NCI-H1105 (cell line): ENCODE measurements around the gene TYW1B.
"Not testable (repeated sequence)": the region's sequence is repeated elsewhere in the genome, so short reads cannot be mapped to it uniquely, and the experiment has no call there.

Source experiments
- DNase-seq: peaks from one replicate; lab custom pipeline; 2025; lab: John Stamatoyannopoulos, UW

Gene TYW1B

DNA sequence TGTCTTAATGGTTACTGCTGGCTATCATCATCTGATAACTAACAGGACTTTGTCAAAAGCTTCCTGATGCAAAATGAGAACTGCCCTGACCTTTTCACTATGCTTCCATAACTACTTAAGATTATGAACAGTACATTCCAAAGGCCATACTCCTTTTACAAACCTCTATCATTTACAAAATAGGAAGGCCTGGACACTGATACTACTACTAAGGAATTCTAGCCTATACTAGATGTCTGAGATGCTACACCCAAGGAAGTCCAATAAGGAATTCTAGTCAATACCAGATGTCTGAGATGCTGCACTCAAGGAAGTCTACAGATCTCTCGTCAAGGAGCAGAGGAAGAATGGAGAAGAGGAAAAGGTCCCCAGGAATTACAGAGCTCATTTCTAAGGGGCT, 130.9 kb downstream of the TYW1B start:
- not testable (repeated sequence) for DNase-seq

DNA sequence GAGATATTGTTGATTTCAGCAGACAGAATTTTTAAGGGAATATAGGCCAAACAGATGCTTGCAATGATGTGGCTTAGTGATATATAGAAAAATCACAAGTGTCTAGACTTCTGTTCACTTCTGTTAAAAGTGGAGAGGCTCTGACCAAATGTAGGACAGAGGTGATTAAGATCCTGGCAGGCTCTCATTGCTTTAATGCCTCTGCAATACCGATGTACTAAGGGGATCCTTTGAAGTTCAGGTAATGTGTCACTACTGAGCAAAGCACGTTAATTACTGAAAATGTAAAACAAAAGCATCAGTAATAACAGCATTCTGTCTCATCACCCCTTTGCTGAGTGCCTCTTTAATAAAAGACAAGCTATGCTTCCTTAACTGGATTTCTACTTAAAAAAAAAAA, 131.4 kb downstream of the TYW1B start:
- not testable (repeated sequence) for DNase-seq

DNA sequence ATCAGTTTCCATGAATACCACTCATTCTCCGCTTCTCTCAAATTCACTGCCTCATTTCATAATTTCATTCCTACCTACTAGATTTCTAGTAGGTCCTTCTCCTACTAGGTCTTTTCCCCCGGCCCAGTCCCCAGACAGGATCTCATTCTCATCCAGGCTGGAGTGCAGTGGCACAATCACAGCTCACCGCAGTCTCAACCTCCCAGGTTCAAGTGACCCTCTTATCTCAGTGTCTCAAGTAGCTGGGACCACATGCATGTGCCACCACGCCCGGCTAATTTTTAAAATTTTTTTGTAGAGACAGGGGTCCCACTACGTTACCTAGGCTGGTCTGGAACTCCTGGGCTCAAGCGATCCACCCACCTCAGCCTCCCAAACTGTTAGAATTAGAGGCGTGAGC, 132.5 kb downstream of the TYW1B start:
- DNase-seq = not testable (repeated sequence)

DNA sequence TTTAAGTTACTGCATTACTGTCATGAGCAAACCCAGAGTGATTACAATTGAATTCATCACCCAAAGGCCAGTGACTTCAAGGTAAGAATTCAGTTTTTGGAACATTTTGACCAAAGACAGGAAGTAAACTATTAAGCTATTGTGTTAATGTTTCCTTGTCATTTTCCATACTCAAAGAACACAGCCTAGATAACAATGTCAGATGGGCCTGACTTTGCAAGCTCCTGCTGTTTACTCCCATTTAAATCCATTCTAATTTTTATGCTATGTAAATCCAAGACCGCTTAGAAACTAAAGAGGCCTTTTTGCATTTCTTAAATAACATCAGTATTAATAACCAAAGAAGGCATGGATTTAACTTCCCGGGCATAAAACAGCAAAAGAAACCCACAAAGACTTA, 136.6 kb downstream of the TYW1B start:
- DNase-seq = not testable (repeated sequence)

DNA sequence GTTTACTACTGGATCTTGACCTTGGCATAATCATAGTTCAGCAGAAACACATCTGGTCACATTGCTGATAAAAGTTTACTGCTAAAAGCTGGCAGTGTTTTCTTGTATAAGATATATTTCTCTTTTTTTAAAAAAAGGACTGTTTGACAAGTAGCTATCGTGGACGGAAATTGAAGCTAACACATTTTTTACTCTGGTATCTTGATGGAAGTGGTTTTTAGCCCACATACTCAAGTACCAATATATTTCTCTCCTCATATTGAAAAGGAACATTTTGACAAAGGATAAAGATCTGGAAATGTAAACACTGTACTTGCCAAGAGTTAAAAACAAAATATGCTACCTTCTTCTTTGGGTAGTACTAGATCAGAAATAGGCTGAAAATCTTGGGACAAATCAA, 137.8 kb downstream of the TYW1B start:
- DNase-seq = not testable (repeated sequence)

DNA sequence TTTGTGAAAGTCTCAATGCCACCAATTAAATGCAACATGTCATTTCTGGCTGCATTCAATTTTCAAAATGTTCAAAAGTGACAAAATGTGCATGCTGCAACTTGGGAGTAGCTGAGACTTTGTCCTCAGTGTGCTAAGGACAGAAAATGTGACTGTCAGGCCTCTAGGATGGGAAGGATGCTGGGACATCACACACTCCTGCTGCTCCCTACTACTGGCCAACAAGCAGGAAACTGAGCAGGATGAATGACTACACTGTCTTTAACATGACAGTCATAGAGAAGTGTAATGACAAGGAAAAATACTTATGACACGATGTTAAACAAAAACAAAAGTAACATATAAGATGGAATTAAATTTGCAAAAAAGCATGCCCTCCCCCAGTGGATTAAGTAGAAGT, 138.7 kb downstream of the TYW1B start:
- DNase-seq = not testable (repeated sequence)

DNA sequence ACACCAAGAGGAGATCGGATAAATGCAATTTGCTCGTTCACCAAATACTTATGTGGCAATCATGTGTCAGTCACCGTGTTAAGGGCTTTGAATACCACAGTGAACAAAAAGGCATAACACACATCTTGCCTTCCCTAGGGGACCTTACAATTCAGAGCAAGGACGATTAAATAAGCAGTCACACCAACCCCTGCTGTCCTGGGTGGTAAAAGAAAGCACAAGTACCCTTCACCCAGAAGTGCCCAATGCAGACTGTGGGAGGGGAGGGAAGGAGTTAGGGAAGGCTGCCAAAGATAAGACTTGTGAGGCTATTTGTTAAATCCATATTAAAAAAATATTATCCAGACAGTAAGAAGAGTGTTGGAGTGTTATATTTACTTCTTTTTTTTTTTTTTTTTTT, 146.8 kb downstream of the TYW1B start:
- not testable (repeated sequence) for DNase-seq

DNA sequence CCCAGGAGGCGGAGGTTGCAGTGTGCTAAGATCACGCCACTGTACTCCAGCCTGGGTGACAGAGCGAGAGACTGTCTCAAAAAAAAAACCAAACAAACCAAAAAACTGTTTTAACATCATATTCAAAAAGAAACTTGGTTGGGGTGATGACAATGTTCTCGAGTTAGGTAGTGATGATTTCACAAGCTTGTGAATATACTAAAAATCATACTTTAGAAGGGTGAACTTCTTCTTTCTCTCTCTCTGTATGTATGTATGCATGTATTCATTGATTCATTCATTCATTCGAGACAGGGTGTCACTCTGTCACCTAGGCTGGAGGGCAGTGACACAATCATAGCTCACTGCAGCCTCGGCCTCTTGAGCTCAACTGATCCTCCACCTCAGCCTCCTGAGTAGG, 151.1 kb downstream of the TYW1B start:
- not testable (repeated sequence) for DNase-seq

DNA sequence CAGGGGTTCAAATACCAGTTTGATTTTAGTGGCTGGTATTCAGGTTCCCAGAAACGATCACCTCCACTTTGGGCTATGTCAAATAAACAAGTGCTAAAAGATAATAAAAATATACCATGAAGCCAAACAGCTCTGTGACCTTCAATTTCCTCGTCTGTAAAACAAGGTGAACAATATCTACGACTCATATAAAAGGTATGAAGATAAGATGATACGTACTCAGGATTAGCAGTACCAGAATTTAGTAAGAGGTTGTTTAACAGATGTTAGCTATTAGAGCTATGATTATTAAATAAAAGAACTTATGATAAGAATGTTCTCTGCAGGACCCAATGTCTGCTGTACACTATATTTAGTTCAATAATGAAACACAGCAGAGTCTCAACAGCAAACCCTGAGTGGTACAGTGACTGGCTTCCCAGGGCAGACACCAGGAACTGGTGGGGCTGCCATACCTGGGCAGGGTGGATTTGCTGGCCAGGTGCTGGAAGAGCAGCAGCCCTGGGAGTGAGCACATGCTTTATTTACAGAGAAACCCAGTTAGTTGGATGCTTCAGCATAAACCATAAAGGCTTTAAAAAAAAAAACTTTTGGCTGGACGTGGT, 151.8 kb downstream of the TYW1B start:
- not testable (repeated sequence) for DNase-seq

DNA sequence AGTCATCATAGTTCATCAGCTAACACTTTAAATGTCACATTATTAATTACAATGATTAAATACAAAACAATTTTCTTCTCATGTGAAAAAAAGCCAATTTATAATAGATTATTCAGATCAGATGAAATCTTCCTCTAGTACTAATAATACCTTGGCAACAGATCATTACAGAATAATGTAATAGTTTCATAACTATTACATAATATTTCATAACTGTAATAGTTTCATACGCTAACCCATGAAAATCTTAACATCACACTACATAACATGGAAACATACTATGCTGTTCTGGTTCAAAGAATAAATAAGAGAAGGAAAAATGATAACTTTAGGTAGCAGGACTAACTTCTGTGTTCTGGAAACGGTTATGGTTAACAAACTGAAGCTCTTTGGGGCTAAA, 152.3 kb downstream of the TYW1B start:
- DNase-seq = not testable (repeated sequence)

DNA sequence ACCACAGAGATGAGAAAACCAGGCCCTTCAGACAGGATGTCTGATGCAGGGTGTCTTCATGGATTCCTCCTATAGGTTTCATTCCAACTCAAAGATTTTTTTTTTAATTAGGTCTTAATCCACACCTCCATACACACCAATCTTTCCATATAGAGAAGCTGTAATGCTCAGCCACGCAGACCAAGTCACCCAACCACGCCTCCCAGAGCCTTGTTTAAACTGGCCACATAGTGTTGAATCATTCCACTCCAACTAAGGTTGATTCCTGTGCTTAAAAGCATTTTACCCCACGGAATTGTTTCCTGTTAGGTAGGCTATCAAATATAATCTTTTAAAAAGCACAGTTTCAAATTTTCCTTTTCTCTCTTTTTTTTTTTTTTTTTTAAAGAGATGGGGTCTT, 153.6 kb downstream of the TYW1B start:
- no peak for DNase-seq

DNA sequence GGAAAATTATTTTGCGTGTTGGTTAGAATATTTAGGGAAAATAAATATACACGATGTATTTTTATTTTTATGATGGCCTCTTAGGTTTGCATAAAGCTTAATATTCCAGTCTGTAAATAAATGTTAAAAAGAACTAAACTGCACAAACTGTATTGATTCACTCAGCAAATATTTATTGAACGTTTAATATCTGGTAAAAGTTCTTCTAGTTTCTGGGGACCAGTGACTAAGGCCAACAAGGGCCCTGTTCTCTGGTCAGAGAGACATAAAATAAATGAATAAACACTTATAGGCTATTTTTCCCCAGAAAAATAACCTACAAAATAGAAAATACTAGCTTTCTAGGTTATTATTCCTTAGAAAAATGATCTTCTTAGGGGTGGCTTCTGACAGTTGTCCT, 157.2 kb downstream of the TYW1B start:
- not testable (repeated sequence) for DNase-seq

DNA sequence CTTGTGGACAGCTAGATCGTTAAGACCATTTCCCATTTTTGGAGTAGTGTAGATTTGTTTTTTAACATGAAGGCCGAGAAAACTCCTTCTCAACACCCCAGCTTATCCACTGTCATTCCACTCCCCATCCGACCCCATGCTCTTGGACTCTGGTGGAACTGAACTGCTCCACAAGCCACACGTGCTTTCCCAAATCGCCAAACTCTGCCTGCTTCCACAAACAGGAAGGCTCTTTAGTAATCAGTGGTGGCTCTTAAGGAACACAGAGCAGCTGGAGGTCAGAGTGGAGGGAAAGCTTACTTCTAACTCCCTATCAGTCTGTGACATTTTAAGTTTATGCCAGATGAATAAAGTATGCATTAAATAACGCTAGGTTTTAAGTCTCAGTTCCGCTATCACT, 159.6 kb downstream of the TYW1B start:
- DNase-seq = not testable (repeated sequence)

DNA sequence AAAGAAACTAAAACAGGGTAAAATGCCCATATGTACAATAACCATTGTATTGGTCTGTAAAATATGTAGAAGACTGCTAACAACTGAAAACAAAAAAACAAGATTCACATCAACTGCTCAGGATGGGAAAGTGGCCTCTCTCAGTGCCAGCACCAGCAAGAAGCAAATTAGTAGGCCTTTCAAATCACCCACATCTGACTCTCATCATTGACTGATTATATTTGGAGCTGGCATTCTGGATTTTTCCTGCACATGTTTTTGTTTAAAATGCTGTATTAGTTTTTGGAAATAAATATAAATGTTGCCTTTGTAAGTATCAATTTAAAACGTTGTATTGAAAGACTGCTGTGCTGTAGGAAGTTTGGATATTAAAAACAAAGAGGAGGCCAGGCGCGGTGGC, 161.0 kb downstream of the TYW1B start:
- not testable (repeated sequence) for DNase-seq

DNA sequence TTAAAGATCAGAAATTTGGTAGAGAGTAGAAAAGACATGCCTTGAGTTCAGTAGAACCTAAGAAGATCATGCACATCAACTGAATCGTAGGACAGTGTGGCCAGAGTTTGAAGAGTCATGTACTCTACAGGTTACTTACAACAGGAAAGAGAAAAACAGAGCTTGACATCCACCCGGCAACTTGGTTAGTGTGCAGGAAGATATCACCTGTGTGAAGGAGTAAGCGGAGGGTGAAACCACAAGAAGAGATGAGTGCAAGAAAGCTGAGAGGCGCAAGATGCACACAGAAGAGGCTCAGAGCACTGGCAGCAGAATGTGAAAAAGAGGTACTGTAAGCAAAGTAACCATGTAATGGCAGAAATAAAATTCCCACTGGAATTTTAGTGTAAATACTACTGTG, 179.4 kb downstream of the TYW1B start:
- DNase-seq = not testable (repeated sequence)

DNA sequence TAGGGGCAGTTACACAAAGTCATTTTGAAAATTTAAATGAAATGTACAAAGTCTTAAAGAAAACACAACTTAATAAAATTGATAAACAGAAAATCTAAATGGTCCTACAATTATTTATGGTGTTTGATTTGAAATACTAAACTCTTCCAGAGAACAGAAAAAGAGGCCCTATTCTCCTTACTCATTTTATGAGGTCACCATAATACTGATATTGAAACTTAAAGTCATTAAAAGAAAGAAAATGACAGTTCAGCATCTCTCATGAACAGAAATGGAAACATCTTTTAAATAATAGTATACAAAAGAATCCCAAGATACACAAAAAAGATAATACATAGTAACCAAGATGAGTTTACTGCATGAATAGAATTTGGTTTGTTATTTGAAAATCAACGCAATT, 184.3 kb downstream of the TYW1B start:
- not testable (repeated sequence) for DNase-seq

DNA sequence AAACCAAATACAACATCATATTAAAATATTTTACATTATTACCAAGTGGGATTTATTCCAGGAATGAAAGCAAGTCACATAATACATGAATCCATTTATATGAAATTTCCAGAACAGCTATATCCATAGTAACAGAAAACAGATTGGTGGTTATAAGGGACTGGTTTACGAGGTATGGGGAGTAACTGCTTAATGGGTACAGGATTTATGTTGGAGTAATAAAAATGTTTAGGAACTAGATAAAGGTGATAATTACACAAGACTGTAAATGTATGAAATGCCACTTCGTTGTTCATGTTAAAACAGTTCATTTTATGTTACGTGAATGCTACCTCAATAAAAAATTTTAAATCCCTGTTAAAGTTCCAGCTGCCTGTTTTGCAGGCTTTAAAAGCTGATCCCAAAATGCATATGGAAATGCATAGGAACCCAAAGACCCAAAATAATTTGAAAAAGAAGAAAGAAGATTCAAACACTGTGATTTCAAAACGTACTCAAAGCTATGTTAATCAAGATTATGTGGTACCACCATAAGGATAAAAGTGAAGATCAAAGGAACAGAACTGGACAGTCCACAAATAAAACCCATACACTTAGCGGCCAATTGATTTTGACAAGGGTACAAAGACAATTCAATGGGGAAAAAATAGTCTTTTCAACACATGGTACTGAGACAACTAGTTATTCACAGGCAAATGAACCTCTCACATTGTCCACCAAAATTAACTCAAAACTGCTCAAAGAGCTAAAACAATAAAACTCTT, 186.3 kb downstream of the TYW1B start:
- DNase-seq = not testable (repeated sequence)

DNA sequence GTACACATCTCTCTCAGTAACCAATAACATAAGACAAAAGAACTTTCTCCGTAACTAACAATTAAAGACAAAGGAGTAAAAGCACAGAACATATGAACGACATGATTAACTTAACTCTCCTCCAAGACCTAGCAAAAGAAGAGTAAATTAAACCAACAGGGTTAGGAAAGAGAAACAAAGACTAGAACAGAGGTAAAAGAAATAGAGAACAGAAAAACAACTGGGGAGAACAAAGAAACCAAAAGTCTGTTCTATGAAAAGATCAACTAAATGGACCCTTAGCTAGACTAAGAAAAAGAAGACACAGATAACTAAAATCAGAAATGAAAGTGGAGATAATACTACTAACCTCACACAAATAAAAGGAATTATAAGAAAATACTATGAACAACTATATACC, 187.3 kb downstream of the TYW1B start:
- not testable (repeated sequence) for DNase-seq

DNA sequence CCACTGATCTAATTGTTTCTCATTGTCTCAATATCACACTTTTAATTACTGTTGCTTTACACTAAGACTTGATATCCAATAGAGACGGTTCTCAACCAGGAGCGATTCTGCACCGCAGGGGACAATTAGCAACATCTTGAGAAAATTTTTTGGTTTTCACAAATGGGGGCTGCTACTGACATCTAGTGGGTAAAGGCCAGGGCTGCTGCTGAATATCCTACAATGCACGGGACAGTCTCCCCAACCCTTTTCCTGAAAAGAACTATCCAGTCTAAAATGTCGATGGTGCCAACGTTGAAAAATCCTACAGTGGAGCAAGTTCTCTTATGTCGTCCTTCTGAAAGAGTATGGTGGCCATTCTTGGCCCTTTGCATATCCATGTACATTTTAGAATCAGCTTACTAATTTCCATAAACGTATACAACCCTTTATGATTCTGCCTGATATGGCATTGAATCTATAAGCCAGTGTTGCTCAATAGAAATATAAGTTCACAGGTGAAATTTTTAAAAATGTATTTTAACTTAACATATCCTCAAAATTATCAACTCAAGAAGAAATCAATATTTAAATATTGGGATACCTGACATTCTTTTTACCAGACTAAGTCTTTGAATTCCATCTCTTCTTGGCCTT, 192.6 kb downstream of the TYW1B start:
- DNase-seq = not testable (repeated sequence)

DNA sequence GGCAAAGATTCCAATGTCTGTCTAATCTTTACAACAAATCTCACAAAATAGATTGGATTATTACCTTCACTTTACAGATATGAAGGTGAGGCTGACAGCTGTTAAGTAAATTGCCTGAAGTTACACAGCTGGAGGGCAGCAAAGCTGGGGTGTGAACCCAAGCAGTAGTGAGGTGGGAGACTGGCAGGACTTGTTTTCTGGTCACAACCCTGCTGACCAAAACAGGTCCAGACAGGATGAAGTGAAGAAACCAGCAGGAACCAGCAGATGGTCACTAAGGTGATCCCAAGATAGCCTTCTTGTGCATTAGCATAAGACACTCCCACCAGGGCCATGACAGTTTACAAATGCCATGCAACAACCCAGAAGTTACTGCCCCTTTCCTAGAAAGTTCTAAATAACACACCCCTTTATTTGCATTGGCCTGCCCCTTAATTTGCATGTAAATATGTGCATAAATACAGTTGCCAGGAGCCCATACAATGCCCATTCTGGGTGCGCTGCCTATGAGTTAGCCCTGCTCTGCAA, 195.2 kb downstream of the TYW1B start:
- DNase-seq = peak; percentile 38

DNA sequence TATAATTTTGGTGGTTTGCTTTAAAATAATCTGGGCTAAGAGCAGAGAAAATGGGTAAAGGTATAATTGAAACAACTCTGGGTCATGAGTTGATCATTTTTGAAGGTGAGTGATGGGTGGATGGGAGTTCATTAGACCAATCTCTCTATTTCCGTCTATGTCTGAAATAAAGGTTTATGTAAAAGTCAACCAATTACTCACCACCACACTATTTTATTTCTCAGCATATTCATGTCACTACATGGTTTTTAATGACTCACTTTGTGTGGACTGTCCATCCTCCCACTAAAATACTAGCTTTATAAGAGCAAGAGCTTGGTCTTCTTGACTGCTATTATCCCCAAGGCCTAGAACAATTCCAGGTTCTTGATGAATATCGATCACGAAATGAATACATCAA, 199.6 kb downstream of the TYW1B start:
- DNase-seq = not testable (repeated sequence)

DNA sequence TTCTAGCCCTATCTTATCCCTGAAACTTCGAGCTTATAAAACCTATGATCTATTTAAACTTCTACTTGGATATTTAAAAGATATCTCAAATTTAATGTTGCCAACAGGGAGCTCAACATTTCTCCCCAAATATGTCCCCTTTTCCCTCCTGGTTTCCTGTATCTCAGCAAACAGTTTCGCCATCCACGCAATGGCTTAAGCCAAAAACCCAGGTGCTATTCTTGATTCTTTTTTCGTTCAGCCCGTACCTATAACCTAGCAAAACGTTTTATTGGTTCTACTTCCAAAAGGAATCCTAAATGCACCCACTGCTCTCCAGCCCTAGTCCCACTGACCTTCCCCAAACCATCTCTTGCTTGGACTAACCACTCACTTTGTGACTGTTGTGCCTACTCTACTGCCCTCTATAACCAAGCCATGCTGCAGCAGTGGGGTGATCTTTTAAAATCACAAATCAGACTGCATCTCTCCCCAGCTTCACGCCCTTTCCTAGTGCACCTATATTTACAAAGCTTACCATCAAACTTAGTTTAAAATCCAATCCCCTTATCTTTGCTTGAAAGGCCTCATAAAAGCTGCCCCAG, 201.5 kb downstream of the TYW1B start:
- not testable (repeated sequence) for DNase-seq
